Endothelial cell of umbilical vein (primary cell): Measurements from ENCODE around the gene GUCY1A1. TPM values are rescaled to one million over a fixed set of nuclear protein-coding genes. Genes with fewer than 3 reads are reported as not detected.

ENCODE experiments used
- BruUV-seq: library from RNA; stranded (reverse); fragments of 400-500 nt; replicated peaks from 2 replicates; lab custom pipeline; 2021; lab: Mats Ljungman, UMichigan
- CTCF ChIA-PET: fragments of 300-600, 350-600 bp; sonication (Branson Sonifier 250); formaldehyde crosslinking; loops from one replicate; lab custom pipeline; 2021; ENCODE audit warnings: antibody characterized with exemption, inconsistent platforms; lab: Charles Lee
- POLR2A ChIA-PET: fragments of 300-600, 350-600 bp; sonication (Branson Sonifier 250); formaldehyde crosslinking; loops from one replicate; lab custom pipeline; 2021; ENCODE audit warnings: antibody characterized with exemption, inconsistent platforms; lab: Charles Lee
- DNase-seq: peaks from one replicate; pipeline ENCODE4 v3.0.0-alpha.2; 2011; ENCODE audit warnings: low read depth, low spot score
- FAIRE-seq: peaks from 2 replicates; lab custom pipeline; 2011; peaks lifted over from hg19 to GRCh38; lab: Jason Lieb, UNC
- H2AFZ ChIP-seq: 2 replicates; pipeline ENCODE4 v1.6.0; 2012; ENCODE audit warnings: low read depth, low read length, control low read depth, inconsistent platforms
- H3K27ac ChIP-seq: 2 replicates; pipeline ENCODE4 v1.5.1; 2011; ENCODE audit warnings: low read depth, mild to moderate bottlenecking, control low read depth, low read length, moderate library complexity; ENCODE audit not compliant: insufficient read depth
- H3K27me3 ChIP-seq, 2 experiments: 2 replicates each; pipeline versions ENCODE4 v1.6.0 to v1.6.1; 2011; ENCODE audit warnings: low read length in 2 of 2, mixed read lengths in 1 of 2; ENCODE audit not compliant: control insufficient read depth in 2 of 2, insufficient read depth in 2 of 2
- H3K36me3 ChIP-seq, 2 experiments: 2 replicates in 1 of 2; 3 replicates in 1 of 2; pipeline ENCODE4 v1.5.1; 2011; ENCODE audit warnings: low read length in 2 of 2, mild to moderate bottlenecking in 1 of 2, moderate library complexity in 1 of 2; ENCODE audit not compliant: control insufficient read depth in 2 of 2, insufficient read depth in 2 of 2; ENCODE audit errors: extremely low read depth in 1 of 2
- H3K4me1 ChIP-seq: 3 replicates; pipeline ENCODE4 v1.5.1; 2011; ENCODE audit warnings: mild to moderate bottlenecking, low read length; ENCODE audit not compliant: control insufficient read depth, insufficient read depth; ENCODE audit errors: extremely low read depth
- H3K4me2 ChIP-seq: 2 replicates; pipeline ENCODE4 v1.6.1; 2011; ENCODE audit warnings: low read length, control low read depth, mixed read lengths; ENCODE audit not compliant: insufficient read depth
- H3K4me3 ChIP-seq, 3 experiments: fragments of 200-600 bp in 1 of 3; sonication (generic), shearing (Covaris generic) in 1 of 3; replicated peaks in 1 of 3; 2 replicates each; pipeline ENCODE4 v1.5.1; 2011 to 2016; ENCODE audit warnings: control low read depth in 3 of 3, low read length in 3 of 3, mild to moderate bottlenecking in 2 of 3, inconsistent platforms in 1 of 3, low read depth in 1 of 3, moderate library complexity in 1 of 3; ENCODE audit not compliant: insufficient read depth in 1 of 3
- H3K79me2 ChIP-seq: 2 replicates; pipeline ENCODE4 v1.6.0; 2012; ENCODE audit warnings: low read length, inconsistent platforms; ENCODE audit not compliant: control insufficient read depth, insufficient read depth
- H3K9ac ChIP-seq: replicated peaks from 2 replicates; pipeline ENCODE3; 2011; ENCODE audit warnings: low read length, control low read depth; ENCODE audit not compliant: insufficient read depth; ENCODE audit errors: extremely low read depth
- H3K9me1 ChIP-seq: replicated peaks from 3 replicates; pipeline ENCODE4 v1.6.0; 2011; ENCODE audit warnings: mild to moderate bottlenecking, low read length; ENCODE audit not compliant: control insufficient read depth, insufficient read depth; ENCODE audit errors: extremely low read depth
- H3K9me3 ChIP-seq: replicated peaks from 2 replicates; pipeline ENCODE4 v1.5.1; 2012; ENCODE audit warnings: low read length, inconsistent platforms; ENCODE audit not compliant: control insufficient read depth, insufficient read depth
- H4K20me1 ChIP-seq: replicated peaks from 2 replicates; pipeline ENCODE3; 2011; ENCODE audit warnings: mild to moderate bottlenecking, low read length; ENCODE audit not compliant: control insufficient read depth, insufficient read depth; ENCODE audit errors: extremely low read depth
- EZH2 ChIP-seq: IDR thresholded peaks from 2 replicates; pipeline ENCODE4 v1.6.1; 2012; ENCODE audit warnings: borderline replicate concordance, low read depth, mild to moderate bottlenecking, moderate library complexity, low read length, inconsistent platforms; ENCODE audit not compliant: severe bottlenecking
- FOS ChIP-seq: IDR thresholded peaks from 2 replicates; pipeline ENCODE4 v1.6.1; 2011; ENCODE audit warnings: mild to moderate bottlenecking, low read length, moderate library complexity, borderline replicate concordance; ENCODE audit not compliant: insufficient read depth
- GATA2 ChIP-seq: IDR thresholded peaks from 2 replicates; pipeline ENCODE4 v1.7.0; 2011; ENCODE audit warnings: low read depth, mild to moderate bottlenecking, moderate library complexity, mixed read lengths, low read length; ENCODE audit not compliant: insufficient read length, insufficient read depth
- JUN ChIP-seq: IDR thresholded peaks from 2 replicates; pipeline ENCODE4 v1.6.1; 2011; ENCODE audit warnings: borderline replicate concordance, low read depth; ENCODE audit not compliant: insufficient read length, insufficient read depth
- MYC ChIP-seq: IDR thresholded peaks from one replicate; pipeline ENCODE4 v1.6.1; 2011; ENCODE audit warnings: mild to moderate bottlenecking, low read depth, low read length
- POLR2A ChIP-seq: IDR thresholded peaks from 2 replicates; pipeline ENCODE4 v1.6.1; 2012; ENCODE audit warnings: low read depth, mild to moderate bottlenecking, control low read depth, low read length
- POLR2AphosphoS5 ChIP-seq: IDR thresholded peaks from 2 replicates; pipeline ENCODE4 v1.6.1; 2012; ENCODE audit warnings: low read depth, mild to moderate bottlenecking, control low read depth, low read length, moderate library complexity; ENCODE audit not compliant: insufficient read depth
- dilution Hi-C: fragments of 300-500 bp; cut with MboI; formaldehyde crosslinking; loops from one replicate; pipeline ENCODE4 v1.15.0; 2019; ENCODE audit warnings: low sequenced_read_pairs; ENCODE audit not compliant: extremely low pct_ligation_motif_present
- intact Hi-C: fragments of 100-400 bp; cut with micrococcal nuclease; formaldehyde crosslinking; loops from one replicate; pipeline ENCODE4 v1.10.0; 2022
- polyA plus RNA-seq, 4 experiments: library from polyadenylated mRNA; depleted of rRNA in 3 of 4; stranded (reverse) in 3 of 4; unstranded in 1 of 4; fragments of >200 nt; gene quantifications; 2 replicates each; pipeline versions ENCODE4 v1.2.1 to v1.2.3, GENCODE V29; 2011 to 2012; ENCODE audit warnings: missing spikeins in 1 of 4
- total RNA-seq: library from RNA; stranded (reverse); gene quantifications from 2 replicates; pipeline ENCODE4 v1.2.3, GENCODE V29; 2021
- TF ChIP-seq, protein P1 (sequence below): IDR thresholded peaks from 2 replicates; pipeline ENCODE4 v1.6.1; 2011; ENCODE audit not compliant: insufficient read depth, insufficient read length
- TF ChIP-seq, protein P2 (sequence below), 2 donors: IDR thresholded peaks; 1 replicate in 1 of 2; 2 replicates in 1 of 2; pipeline ENCODE4 v1.5.1; 2011; ENCODE audit warnings: low read length in 2 of 2, mild to moderate bottlenecking in 2 of 2, moderate library complexity in 2 of 2, control low read depth in 1 of 2, inconsistent platforms in 1 of 2, low read depth in 1 of 2; ENCODE audit not compliant: insufficient read depth in 1 of 2; ENCODE audit errors: extremely low read depth in 1 of 2

The GUCY1A1 gene
- total and polyA plus RNA-seq, 2 donors (not counting 3 experiments of a cell fraction or from before 2014, with no cell fraction given), result 1.3 to 4.4 TPM

DNA sequence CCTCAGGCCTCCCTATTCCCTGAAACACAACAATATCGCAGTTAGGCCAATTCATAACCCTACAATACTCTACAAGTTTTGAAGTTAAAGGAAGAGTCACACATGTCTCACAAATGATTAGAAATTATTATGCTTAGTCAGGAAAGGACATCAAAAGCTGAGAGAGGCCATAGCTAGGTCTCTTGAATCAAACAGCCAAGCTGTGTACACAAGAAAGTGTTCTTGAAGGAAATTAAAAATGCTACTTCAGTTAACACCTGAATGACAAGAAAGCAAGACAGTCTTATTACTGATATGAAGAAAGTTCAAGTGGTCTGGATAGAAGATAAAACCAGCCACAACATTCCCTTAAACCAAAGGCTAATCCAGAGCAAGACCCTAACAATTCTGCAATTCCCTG lies 23.6 kb upstream of the GUCY1A1 start:
- dilution Hi-C loops, result no loop called here

More for the DNA sequence above, 23.6 kb upstream of the GUCY1A1 start:
- Histone ChIP-seq H3K4me1 (peaks cover 15% of the 10 kb centered on the region), H3K9me3 (no peaks in the 10 kb centered on the region), H3K9ac (no peak overlapping the region), H3K9me1 (no peaks in the 10 kb centered on the region), H3K27ac (no peak overlapping the region), H3K4me2 (no peak overlapping the region), H3K27me3 (no peaks in the 10 kb centered on the region), H3K36me3 (no peaks in the 10 kb centered on the region), H3K4me3 (no peak overlapping the region), H2AFZ (no peak overlapping the region), H4K20me1 (no peaks in the 10 kb centered on the region), H3K79me2 (no peaks in the 10 kb centered on the region)
- ChIA-PET CTCF (no interaction called here), POLR2A (no interaction called here)
- DNase-seq (no peak), FAIRE-seq (no peak)
- BruUV-seq, result no TSS peak
- intact Hi-C loops, result no loop called here
- TF ChIP-seq POLR2AphosphoS5 (no peak), POLR2A (no peak), FOS (no peak), EZH2 (no peak), JUN (no peak), GATA2 (no peak), MYC (no peak)
- TF ChIP-seq, protein P1, sequence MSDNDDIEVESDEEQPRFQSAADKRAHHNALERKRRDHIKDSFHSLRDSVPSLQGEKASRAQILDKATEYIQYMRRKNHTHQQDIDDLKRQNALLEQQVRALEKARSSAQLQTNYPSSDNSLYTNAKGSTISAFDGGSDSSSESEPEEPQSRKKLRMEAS, result no peak
- TF ChIP-seq, protein P2, sequence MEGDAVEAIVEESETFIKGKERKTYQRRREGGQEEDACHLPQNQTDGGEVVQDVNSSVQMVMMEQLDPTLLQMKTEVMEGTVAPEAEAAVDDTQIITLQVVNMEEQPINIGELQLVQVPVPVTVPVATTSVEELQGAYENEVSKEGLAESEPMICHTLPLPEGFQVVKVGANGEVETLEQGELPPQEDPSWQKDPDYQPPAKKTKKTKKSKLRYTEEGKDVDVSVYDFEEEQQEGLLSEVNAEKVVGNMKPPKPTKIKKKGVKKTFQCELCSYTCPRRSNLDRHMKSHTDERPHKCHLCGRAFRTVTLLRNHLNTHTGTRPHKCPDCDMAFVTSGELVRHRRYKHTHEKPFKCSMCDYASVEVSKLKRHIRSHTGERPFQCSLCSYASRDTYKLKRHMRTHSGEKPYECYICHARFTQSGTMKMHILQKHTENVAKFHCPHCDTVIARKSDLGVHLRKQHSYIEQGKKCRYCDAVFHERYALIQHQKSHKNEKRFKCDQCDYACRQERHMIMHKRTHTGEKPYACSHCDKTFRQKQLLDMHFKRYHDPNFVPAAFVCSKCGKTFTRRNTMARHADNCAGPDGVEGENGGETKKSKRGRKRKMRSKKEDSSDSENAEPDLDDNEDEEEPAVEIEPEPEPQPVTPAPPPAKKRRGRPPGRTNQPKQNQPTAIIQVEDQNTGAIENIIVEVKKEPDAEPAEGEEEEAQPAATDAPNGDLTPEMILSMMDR (IDR thresholded peaks at IDR 0.05; ENCODE audit: extremely low read depth in 1 of 2, insufficient read depth in 1 of 2, low read depth in 1 of 2, low read length in 2 of 2), result no peak
